Measurements from ENCODE around the gene GAL. TPM values are rescaled to one million over a fixed set of nuclear protein-coding genes. Genes with fewer than 3 reads are reported as not detected.

The GAL gene
- total RNA-seq, 1 donor from 2014 or later = not detected

DNA sequence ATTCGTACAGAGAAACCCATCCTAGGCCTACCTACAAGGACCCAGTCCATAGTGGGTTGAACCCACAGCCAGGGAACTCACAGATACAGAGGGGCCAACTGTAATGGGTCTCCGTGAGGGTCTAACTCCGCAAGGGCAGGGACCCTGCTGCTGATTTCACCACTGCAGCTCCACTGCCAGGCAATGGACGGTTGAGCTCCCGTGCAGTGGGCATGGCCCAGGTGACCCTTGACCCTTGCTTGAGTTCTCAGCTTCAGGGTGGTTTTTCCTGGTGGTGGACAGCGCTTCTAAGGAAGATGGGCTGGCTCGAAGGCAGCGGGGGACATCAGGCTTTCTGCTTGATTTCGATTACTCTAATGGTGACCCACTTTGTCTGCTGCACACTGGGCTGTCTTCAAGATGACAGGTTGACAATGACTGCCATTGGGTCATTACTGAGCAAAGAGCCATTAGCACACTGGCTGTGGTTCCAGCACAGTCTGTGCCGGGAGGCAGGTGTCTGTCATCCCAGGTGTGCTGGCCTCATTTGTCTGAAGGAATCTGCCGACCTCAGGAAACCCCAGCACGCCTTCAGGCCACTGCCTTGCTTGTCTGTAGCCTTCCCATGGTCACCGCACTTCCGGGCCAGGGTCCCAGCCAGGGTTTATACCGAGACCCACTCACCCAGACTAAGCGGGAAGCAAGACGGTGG, 3.7 kb upstream of the GAL start:
- no peak for DNase-seq (ENCODE audit: low read depth)

DNA sequence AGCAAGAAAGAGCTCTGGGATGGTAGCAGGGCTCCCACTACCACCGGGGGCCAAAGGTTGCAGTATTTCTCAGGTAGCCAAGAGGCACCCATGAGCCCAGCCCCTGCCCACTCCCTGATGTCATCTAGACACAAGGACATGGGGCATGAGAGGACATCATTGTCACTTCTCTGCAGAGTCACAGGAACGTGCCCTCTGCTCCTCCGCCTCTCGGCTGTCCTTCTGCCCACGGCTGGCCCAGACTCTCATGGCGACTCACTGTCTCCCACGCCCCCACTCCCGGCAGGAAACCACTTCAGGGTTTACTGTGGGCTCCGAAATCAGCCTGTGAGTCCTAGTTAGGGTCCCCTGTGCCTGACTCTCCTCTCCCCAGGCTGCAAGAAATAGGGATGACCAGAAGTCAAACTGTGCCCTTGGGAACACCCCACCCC, 1.8 kb upstream of the GAL start:
- no peak for DNase-seq (ENCODE audit: low read depth)

DNA sequence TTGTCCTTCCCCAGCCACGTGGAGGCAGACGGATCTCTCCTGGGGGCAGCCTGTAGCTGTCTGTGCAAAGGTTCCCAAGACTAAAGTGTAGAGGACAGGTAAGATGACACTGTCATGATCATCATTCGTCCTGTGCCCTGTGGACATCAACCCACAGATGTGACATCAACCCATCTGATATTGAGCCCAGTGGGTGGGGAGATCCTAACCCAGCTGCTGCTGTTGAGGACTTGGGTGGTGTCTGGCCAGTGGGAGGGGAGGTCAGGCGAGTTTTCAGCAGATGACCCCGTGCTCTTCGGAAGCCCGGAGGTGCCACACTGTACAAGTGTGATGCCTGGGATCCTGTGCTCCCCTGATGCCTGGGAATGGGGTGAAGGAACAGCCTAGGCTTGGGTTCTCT, 1.2 kb upstream of the GAL start:
- no peak for DNase-seq (ENCODE audit: low read depth)

DNA sequence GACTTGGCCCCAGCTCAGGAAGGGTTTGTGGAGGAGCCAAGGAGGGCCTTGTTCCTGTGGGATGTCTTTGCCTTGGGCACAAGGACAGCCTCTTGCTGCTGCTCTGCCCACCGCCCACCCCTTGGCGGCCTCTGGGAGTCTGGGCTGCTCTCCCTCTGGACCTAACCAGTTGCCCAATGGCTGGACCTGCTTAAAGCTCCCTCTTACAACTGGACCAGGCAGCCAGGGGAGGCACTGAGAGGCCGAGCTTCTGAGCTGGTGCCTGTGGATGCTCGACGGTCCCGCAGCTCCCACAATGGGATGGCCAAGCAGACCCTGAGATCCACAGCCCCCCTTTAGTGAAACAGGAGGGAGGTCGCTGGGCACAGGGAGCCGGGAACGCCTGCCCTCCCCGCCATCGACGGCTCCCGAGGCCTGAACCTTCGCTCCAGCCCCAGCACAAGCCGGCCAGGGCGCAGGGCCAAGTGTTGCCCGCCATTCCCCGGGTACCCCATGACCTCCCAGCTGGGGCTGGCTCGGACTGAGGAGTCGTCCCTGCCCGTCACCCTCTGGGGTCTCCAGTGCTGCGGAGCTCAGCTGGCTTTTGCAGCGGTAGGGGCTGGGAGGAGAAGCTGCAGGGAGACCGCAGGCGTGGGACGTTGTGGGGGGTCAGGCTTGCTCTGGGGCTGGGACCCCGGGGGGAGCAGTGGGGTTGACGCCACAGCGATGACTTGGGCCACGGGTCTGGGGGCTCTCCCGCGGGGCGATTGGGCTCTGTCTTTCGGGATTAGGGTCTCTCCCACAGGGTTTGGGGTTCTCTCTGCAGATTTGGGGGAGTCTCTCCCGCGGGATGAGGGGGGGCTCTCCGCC, 584 bp upstream of the GAL start:
- DNase-seq (ENCODE audit: low read depth) = no peak

DNA sequence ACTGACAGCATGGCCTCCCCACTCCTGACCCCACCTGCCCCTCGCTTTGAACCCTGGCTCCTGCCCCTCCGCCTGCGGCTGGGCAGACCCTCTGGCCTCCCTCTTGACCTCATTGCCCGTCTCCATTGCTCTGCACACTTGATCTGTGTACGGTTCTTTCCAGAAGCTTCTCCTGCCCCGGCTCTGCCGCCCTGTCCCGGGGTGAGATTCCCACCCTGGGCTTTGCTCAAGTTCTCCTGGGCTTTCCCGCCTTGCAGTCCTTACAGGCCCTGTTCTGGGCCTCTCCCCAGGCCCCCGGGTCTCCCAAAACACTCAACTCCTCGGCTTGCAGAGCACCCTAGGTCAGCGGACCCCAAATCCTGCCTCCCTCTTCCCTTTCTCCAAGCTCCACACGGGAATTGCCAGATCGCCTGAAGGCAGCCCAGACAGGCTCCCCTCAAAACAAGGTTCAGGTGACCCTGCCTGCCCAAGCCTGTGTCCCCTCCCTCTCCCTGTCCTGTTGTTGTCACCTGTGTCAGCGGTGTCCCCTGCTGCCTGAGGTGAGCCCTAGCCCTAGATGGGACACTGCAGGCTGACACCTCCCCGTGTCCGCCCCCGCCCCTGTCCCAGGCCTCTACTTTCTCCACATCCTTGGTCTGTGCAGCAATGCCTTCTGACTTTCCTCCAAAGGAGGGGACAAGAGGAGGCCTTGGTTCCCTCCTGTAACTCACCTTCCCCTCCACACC, 1.5 kb downstream of the GAL start:
- DNase-seq (ENCODE audit: low read depth) = no peak

DNA sequence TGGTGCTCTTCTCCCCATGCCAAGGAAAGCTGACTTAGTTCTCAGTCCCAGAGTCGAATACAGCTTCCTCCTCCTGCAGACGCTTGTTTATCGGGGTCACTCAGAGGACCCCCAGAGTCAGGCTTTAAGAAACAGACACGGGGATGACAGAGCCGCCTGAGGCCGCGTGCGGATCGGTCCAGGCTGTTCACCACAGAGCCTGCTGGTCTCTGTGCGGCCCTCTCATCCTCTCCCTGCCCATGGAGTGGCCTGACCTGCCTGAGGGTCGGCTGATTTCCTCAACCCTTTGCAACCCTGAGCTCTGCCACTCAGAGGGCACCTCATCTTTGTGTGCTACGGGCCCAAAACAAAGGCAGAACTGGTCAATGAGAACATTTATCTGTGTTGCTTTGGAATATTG, 2.1 kb downstream of the GAL start:
- DNase-seq (ENCODE audit: low read depth) = no peak

DNA sequence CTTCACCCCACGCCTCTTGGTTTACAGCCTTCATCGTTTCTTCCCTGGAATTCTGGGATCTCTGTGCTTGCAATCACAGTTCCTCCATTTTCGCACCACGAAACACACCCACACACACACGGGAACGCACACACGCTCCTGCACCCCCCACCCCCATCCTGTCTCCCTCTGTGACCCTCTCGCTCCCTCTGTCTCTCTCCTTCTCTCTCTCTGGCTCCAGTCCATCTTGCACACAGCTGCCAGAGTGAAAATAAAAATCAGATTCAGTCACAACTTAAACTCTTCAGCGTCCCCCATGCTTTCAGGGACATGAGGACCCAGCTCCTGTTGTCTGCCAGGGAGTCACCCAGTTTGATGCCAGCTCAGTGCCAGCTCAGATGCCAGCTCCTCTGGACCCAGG, 3.0 kb downstream of the GAL start:
- no peak for DNase-seq (ENCODE audit: low read depth)

DNA sequence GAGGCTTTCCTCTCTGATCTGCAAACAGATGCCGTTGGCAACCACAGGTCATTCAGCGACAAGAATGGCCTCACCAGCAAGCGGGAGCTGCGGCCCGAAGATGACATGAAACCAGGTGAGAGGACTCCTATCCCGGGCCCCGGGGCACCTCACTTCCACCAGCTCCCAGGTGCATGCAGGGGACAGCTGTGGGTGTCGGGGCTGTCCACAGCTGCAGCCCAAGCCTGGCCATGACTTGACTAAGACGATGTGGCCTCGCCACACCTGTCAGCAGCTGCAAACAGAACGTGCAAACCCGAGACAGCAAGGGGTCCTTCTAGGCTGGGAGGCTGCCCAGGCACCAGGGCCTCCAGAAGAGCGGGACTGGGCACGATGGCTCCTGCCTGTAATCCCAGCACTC, 3.6 kb downstream of the GAL start:
- DNase-seq (ENCODE audit: low read depth) = no peak

DNA sequence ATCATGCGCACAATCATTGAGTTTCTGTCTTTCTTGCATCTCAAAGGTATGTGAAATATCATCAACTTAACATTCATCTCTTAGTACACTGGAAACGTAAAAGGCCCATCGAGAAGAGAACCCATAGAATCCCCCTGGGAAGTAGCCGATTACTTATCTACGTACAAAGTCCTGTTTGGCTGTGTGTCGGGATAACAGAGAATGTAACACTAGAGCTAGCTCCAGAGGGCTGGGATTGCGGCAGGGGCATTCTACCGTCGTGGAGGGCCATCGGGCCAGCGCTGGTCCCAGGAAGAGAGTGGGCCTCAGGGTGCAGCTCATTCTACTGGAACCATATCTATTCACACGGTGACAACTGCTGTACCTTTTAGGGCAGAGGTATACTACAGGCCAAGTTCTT, 4.5 kb downstream of the GAL start:
- no peak for DNase-seq (ENCODE audit: low read depth)

DNA sequence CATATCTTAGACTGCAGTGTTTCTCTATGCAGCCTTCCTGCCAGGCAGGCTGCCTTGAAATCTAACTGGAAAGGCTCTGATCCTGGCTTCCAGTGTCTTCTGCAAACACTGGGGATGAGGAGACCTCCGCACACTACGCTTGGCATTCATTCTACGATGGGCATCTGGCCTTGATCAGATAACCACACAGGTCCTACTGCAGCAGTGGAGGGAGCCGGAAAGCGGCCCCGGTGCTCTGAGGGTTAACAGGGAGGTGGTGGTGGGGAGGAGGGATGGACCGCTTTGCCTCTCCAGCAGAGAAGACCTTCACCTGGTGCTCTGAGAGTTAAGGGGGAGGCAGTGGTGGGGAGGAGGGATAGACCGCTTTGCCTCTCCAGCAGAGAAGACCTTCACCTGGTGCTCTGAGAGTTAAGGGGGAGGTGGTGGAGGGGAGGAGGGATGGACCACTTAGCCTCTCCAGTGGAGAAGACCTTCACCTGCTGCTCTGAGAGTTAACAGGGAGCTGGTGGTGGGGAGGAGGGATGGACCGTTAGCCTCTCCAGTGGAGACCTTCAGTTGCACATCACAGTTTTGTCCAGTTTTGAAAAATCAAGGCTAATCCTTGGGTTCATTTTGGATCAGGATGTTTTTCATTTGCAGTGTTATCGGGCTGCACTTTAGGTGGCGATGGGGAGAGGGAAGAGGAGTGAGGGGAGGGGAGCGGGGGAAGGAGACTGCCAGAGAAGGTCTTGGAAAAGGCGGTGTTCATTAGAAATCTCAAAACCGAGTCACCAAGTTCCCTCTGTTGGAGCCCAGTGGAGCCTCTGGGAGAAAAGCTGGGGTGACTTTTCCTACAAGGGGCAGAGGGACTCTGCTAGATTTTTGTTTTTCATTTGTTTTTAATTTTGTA, 5.6 kb downstream of the GAL start:
- DNase-seq (ENCODE audit: low read depth) = no peak

DNA sequence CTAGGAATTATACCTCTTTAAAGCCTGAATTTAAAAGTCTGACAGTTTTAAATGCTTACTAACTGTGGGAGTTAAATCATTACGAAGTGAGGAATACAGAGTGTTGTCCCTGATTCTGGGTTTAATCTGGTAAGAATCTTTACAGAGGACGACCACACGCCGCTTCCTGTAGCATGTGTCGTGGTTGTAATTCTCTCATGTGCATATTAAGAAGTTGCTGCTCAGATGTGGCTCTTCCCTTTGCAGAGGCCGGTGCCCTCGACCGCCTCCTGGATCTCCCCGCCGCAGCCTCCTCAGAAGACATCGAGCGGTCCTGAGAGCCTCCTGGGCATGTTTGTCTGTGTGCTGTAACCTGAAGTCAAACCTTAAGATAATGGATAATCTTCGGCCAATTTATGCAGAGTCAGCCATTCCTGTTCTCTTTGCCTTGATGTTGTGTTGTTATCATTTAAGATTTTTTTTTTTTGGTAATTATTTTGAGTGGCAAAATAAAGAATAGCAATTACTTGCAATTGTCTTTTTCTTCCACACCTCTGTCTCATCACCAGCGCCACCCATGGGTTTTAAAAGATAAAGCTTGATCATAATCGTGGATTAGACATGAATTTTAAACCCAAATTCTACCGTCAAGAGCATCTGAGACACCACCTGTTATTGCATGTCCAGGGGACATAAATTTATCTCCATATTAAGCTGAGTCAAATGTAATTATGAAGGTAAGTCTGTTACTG, 6.5 kb downstream of the GAL start:
- no peak for DNase-seq (ENCODE audit: low read depth)

DNA sequence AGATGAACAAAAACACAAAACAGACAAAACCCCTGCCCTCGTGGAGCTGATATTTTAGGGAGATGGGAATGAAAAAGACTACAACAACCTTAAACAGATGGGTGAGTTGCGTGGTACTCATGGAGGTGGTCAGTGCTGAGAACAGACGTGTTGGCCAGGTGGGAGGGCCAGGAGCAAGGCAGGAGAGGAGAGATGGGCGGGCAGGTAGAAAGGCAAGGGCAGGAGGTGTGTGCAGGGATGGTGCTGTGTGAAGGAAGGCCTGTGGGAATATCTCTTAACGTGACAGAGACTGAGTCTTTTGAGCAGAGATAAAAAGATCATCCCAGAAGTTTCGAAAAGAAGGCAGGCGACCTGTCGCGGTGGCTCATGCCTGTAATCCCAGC, 7.0 kb downstream of the GAL start:
- no peak for DNase-seq (ENCODE audit: low read depth)

DNA sequence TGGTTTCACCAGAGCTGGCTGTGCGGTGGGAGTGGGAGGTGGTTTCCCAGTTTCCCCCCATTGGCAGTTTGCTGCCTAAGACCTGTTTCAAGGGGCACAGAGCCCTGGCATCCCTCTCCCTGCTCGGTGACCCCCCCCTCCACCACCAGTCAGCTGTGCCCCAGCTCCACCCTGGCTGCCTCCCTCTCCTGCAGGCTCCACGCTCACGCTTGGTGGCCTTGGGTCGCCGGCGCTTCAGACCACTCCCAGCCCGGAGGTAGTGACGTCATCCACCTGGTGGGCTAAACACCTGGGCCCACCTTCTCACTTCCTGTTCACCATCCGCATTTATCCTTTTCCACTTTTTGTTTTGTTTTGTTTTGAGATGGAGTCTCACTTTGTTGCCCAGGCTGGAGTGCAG, 7.8 kb downstream of the GAL start:
- no peak for DNase-seq (ENCODE audit: low read depth)

DNA sequence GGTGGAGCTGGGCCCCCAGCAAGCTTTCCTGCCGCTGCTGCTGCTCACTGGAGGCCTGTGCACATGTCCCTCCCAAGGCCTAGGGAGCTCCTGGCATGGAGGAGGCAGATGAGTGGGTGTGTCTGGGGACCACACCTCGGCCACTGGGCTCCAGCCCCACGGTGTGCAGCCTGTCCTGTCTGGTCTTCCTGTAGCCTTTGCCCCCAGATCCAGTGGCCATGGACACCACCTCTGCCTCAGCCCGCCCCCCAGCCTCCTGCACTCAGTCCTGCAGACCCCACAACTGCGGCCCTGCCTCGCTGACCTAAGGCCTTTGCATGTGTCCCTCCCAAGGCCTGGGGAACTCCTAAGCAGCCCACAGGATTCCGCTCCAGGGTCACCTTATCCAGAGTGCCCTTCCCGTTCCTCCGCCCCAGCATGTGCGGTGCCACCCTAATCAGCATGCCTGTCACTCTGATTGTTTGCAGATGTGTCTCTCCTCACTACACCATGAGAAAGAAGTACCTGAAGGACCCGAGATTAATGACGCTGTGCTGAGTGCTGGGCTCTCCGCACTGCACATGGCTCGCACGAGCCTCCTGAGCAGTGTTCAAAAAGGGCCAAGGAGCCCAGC, 8.6 kb downstream of the GAL start:
- DNase-seq (ENCODE audit: low read depth) = no peak

DNA sequence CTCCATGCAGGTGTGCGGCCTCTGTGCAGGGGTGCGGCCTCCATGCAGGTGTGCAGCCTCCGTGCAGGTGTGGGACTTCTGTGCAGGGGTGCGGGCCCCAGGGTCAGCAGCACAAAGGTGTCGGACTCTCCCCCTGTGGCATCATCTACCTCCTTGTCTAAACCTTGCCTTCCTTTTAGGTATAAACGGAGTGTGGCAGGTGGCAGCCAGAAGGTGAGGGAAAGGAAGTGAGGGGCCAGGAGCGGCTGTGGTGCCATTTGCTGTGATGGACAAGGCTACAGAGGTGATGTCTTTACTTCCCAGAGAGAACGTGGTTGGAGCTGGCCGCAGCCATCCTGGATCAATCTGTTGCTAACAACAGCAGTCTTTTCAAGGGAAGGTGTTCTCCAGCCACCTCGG, 9.1 kb downstream of the GAL start:
- DNase-seq (ENCODE audit: low read depth) = no peak

DNA sequence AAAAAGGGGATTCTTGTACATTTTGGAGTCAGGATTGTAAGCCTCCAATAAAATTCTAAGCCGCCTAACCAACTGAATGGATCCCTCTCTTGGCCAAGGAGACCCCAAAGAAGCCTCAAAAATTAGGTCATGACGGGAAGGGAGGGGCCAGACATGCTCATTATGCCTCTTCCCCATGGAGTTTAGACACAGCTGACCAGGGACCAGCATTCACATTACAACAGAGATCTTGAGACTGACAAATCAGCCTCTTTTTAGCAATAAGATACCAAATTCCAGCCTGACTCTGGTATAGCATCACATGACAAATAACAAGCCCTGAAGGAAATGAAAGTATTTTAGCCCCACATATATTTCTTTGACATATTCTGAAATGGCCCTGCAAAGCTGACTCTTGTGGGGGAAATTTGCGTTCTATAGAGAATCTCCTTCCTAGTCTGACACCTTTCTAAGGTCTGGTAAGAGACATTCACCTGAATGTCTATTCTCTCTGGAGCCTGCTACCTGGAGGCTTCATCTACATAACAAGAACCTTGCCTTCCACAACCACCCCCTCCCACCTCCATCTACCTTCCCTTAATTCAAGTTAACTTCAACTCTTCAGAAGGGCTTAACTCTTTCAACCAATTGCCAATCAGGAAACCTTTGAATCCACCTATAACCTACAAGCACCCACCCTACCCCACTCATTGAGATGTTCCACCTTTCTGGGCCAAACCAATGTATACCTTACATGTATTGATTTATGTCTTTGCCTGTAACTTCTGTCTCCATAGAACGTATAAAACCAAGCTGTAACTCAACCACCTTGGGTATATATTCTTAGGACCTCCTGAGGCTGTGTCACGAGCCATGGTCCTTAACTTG, 10.3 kb downstream of the GAL start:
- no peak for DNase-seq (ENCODE audit: low read depth)

DNA sequence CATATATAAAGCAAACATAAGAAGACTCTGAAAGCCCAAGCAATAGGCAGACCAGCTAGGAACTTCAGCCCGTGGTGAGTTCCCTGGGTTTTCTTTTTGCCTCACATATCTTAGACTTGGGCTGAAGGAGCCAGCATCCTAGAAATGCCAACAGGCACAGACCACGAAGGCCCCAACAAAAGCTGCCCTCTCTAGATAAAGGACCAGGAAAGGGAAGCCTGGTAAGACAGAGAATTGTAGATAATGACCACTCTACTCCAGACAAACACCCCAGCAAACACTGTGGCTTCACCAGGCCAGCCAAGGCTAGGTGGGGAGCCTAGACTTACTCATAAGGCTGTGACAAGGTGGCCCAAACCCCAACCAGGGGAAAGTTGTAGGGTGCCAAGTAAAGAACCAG, 11.2 kb downstream of the GAL start:
- no peak for DNase-seq (ENCODE audit: low read depth)

DNA sequence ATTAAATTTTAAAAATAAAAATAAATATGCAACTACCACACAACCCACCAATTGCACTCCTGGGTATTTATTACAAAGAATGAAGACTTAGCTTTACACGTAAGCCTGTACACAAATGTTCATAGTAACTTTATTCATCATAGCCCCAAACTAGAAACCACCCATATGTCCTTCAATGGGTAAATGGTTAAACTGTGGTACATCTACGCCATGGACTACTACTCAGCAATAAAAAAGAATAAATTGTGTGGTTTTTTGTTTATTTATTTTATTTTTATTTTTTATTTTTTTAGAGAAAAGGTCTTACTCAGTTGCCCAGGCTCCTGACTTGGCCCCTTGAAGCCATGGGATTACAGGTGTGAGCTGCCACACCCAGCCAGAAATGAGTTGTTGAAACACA, 14.6 kb downstream of the GAL start:
- DNase-seq (ENCODE audit: low read depth) = no peak

DNA sequence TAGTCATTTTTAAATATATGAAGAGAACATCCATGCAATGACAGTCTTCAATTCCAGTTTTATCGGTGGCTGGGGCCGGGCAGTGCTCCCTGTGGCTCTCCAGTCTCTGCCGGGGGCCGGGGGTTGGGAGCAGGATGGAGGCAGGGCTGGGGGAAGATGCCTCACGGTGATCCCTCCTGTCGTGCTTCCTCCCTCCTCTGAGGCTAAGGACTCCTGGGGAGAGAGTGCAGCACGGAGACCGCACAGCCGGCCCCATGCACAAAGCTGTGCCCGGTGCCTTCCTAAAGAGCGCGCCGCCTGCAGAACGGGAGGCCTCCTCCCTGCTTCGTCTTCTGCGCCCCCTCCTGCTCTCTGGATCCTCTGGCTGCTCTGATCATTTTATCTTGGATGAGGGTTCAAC, 20.5 kb downstream of the GAL start:
- DNase-seq (ENCODE audit: low read depth) = no peak

DNA sequence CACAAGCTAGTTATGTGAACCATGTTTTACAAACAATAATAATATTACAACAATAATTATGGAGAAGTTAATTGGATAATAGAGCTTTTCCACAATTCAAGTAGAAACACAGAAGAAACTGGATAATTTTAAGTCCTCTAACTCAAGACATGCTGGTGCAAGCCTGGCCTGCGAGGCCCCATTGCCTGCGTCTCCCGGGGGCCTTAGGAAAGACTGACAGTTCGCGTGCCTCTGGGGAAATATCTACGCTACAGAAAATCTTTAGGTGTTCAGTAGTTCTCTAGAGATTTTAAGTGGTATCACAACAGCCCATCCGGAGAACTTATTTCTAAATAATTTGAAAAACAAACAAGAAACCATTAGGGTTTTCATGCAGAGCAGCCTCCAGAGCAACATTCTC, 23.2 kb downstream of the GAL start:
- DNase-seq (ENCODE audit: low read depth) = no peak

All from renal cortical epithelial cell (primary cell).